Raji (cell line): Measurements from ENCODE around the gene NTNG1.

Source experiments
- POLR2A ChIP-seq: IDR thresholded peaks from 2 replicates; pipeline ENCODE4 v1.6.1; 2011; ENCODE audit warnings: low read depth, low read length, control low read depth; ENCODE audit not compliant: insufficient read depth

The NTNG1 gene

GRCh38 chr1:107175102-107175909 is 34.5 kb downstream of the NTNG1 start:
- no peak for TF ChIP-seq POLR2A

DNA sequence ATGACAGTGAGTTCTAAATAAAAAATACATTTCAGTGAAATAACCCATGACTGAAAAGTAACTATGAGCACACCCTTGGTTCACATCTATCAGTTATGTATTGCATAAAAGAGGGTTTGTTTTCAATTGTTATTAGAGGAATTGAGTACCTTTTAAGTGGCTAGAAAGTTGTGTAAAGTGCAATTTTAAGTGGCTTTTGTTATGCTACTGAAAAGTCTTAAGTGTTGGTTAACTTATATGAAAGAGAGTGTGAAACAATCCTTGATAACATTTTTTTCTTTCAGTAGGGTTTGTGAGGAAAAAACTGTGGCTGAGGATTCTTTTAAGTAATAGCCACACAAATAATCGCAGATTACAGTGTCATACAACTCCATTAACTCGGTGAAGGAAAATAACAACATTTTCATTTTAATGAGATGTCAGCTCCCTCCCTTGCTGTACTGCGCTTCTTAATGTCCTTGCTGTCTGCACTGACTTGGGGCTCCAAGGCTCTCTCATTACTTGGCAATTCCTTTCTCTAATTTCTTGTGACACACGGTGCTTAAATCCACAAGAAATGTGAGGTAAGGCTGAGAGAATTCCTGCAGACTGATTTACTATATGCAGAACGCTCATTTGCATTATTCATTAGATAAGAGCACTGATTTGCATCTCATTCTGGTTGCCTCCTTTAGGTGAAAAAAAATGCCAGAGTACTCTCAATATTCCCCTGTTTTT is 40.6 kb downstream of the NTNG1 start:
- no peak for TF ChIP-seq POLR2A

- no peak for TF ChIP-seq POLR2A
These were observed 42.2 kb downstream of the NTNG1 start for GRCh38 chr1:107183011-107183410.

DNA sequence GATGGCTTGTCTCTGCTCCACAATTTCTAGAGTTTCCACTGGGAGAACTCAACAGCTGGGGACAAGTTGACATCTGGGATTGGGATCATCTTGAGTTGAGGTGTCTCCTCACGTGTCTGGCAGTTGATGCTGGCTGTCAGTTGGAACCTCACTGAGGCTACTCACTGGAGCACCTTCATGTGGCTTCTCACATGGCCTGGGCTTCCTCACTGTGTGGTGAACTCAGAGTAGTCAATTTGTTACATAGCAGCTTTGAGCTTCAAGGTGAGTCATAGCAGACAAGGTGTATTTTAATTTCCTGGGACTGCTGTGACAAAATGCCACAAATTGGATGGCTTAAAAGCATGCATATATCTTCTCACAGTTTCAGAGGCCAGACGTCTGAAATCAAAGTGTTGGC is 44.0 kb downstream of the NTNG1 start:
- no peak for TF ChIP-seq POLR2A

DNA sequence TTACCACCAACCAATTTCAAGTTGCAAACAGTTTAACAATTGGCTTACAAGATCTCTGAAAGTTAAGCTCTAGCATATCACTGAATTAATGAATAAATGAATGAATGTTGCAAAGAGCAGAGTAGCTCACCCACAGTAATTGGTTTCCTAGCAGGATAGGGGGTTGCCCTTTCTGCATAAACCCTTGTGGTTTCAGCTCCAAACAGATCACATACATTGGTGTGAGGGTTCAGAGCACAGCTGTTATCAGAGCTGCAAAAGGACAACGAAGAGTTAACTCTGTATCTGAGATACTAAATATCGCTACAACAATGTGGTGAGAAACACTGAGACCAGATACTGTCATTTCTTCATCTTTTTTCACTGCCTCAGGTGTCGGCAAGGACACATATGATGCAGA is 46.6 kb downstream of the NTNG1 start:
- no peak for TF ChIP-seq POLR2A

GRCh38 chr1:107188160-107188559 is 47.3 kb downstream of the NTNG1 start:
- TF ChIP-seq POLR2A, result no peak

- TF ChIP-seq POLR2A, result no peak
These were observed 53.5 kb downstream of the NTNG1 start for GRCh38 chr1:107194380-107194779.

GRCh38 chr1:107195476-107195875 is 54.6 kb downstream of the NTNG1 start:
- no peak for TF ChIP-seq POLR2A

DNA sequence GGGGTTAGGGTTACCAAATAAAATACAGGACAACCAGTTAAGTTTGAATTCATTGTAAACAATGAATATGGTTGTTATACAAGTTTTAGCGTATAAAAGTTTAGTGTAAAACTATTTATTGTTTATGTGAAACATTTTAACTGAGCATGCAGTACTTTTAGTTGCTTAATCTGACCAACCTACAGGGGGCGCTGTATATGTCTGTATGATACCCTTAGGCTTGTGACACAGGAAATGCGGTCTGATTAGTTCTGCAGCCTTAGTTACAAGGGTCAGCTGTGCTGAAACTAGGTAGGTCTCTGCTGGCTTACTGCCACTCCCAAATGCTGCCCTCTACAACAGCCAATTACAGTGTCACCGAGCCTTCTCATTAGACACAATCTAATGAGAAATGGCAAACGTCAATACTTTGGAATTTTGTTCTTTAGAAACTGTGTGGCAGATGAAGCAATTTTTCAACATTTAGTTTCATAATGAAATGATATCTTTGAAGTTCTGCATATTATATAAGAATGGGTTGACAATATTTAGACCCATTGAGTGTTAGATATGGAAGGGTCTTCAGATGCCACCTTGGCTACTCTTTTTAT is 56.2 kb downstream of the NTNG1 start:
- no peak for TF ChIP-seq POLR2A

DNA sequence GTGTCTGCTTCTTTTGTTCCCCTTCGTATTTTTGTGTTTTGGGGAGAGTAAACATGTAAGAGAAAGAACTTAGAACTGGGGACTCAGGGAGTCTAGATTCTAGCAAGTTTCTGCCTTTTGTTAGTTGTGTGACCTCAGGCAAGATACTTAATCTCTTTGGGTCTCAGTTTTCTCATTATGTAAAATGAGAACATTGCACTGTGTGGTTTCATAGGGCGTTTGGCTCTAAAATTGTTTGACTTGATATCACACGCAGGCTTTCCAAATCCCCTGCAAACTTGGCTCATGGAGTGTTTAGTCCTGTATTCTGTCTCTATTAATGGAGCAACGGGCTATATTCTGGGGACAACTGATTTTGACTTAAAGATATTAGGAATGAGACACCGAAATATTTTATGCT is 57.7 kb downstream of the NTNG1 start:
- no peak for TF ChIP-seq POLR2A

GRCh38 chr1:107200631-107201030 is 59.8 kb downstream of the NTNG1 start:
- no peak for TF ChIP-seq POLR2A

DNA sequence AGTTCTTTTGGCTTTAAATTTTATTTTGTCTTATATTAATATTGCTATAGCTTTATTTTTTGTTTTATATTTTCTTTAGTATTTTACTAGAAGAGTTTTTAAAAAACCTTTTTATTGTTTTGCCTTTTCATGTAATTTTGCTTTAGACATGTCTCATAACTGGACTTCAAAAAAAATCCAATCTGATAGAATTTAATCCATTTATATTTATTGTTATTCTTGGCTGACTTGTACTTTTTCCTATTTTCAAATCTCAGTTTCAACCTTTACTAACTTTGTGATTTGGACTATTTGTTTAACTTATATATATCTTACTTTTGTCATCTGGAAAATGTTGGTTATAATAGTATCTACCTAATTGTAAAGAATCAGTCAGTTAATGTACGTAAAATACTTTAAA is 61.2 kb downstream of the NTNG1 start:
- no peak for TF ChIP-seq POLR2A

- TF ChIP-seq POLR2A, result no peak
These were observed 72.4 kb downstream of the NTNG1 start for GRCh38 chr1:107213225-107213624.

DNA sequence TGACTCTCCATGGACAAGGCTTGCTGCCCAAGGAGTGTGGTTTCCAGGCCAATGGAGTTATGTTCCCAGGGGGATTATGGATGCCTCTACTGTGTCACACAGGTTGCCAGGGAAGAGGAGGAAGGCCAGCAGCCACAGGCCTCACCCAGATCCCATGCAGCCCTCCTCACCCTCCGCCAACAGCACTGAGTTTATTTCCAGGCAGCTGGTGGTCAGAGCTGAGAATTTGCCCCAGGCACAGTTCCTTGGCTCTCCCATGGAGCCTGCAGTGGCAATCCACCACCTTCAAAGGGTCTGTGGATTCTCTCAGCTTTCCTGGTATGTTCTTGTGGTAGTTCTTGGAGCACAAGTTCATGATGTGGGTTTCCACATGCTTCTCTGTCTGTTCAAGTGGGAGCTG is 79.2 kb downstream of the NTNG1 start:
- no peak for TF ChIP-seq POLR2A

DNA sequence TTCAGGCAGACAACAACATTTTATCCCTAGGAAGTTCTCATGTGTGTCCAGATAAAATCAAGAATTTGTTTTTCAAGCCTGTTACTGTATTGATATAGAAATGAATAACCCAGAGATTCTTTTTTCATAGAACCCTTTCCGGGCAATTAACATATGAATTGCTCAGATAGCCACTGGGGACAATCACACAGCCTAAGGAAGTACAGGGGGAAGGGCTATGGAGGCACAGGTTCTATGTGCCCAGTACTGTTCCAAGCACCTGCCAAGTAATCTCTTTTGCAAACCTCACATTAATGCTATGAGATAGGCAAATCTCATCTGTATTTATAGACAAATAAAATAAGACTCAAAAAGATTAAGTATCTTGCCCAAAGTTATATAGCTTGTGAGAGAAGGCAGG is 84.9 kb downstream of the NTNG1 start:
- TF ChIP-seq POLR2A, result no peak
